ENCODE data around the gene RPRD2. TPM values are rescaled to one million over a fixed set of nuclear protein-coding genes. Genes with fewer than 3 reads are reported as not detected.

RPRD2 gene
- total RNA-seq, 1 experiment from 2014 or later, result 36.2 TPM

DNA sequence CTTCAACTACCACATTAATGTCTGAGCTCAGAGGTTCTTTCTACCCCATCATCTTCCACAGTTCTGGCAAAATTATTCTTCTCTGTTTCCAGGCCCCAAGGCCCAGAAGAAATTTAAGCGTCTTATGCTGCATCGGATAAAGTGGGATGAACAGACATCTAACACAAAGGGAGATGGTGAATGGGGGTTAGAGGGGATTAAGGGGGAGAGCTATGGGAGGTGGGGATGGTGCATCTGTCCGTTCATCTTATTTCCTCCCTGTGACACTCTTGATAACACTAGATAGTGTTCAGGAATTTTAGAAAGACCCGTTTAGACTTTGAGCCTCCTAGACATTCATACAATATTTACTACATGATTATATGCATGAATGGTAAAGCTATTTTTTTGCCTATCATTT is 17.6 kb upstream of the RPRD2 start:
- Histone ChIP-seq H2AFZ (no peak overlapping the region), H3K9me2 (ENCODE audit: insufficient read depth) (no peaks in the 10 kb centered on the region), H3K4me1 (replicated peaks; ENCODE audit: insufficient read depth) (no peaks in the 10 kb centered on the region), H3K9me3 (ENCODE audit: insufficient read depth, low read depth) (no peaks in the 10 kb centered on the region), H3K4me2 (no peak overlapping the region), H3K27ac (no peak overlapping the region), H3K79me2 (ENCODE audit: low read depth) (no peaks in the 10 kb centered on the region), H3K27me3 (ENCODE audit: insufficient read depth, low read depth) (no peaks in the 10 kb centered on the region), H3F3A (ENCODE audit: insufficient read depth, low read depth) (peaks cover 12% of the 10 kb centered on the region; the same call in 1 of the 2 replicates), H3K36me3 (ENCODE audit: low read depth) (peaks cover 33% of the 10 kb centered on the region), H3K4me3 (no peak overlapping the region), H4K20me1 (ENCODE audit: insufficient read depth) (no peaks in the 10 kb centered on the region)
- no peak for DNase-seq
- CTCF ChIA-PET, result no interaction called here
- no peak for TF ChIP-seq EZH2 (IDR thresholded peaks at IDR 0.05; ENCODE audit: low read depth)
- TF ChIP-seq CTCF (conservative IDR thresholded peaks at IDR 0.05), result no peak
- BruUV-seq (replicated peaks), result no TSS peak
- POLR2A ChIA-PET (ENCODE audit: unreplicated experiment), result no interaction called here
- intact Hi-C loops (cut with micrococcal nuclease; ENCODE audit: unreplicated experiment), result no loop called here

DNA sequence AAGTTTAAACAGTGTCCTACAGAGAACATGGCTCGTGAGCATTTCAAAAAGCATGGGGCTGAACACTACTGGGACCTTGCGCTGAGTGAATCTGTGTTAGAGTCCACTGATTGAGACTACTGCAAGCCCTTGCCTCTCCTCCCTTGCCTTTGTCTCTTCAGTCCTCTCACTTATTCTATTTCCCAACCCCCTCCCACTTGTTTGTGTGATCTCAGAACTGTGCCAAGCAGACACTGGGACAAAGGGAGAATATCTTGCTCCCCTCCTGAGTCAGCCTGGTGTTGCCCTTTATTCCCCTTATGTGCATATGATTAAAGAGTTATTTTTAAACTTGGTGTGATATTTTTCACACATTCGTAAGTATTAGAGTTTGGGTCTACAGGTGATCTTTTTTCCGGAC is 11.1 kb upstream of the RPRD2 start:
- H3K27me3 ChIP-seq (ENCODE audit: insufficient read depth, low read depth), result no peaks in the 10 kb centered on the region
- BruUV-seq (replicated peaks), result no TSS peak
- ChIA-PET POLR2A (ENCODE audit: unreplicated experiment) (no interaction called here), CTCF (no interaction called here)
- no peak overlapping the region for H2AFZ ChIP-seq
- H4K20me1 ChIP-seq (ENCODE audit: insufficient read depth), result no peaks in the 10 kb centered on the region
- intact Hi-C loops (cut with micrococcal nuclease; ENCODE audit: unreplicated experiment), result no loop called here
- TF ChIP-seq EZH2 (IDR thresholded peaks at IDR 0.05; ENCODE audit: low read depth), result no peak
- TF ChIP-seq CTCF (conservative IDR thresholded peaks at IDR 0.05), result no peak
- peaks cover 14% of the 10 kb centered on the region; the same call in 1 of the 2 replicates for H3F3A ChIP-seq (ENCODE audit: insufficient read depth, low read depth)
- H3K9me3 ChIP-seq (ENCODE audit: insufficient read depth, low read depth), result no peaks in the 10 kb centered on the region
- no peak overlapping the region for H3K4me3 ChIP-seq
- no peak overlapping the region for H3K4me2 ChIP-seq
- H3K79me2 ChIP-seq (ENCODE audit: low read depth), result no peaks in the 10 kb centered on the region
- peaks cover 22% of the 10 kb centered on the region; the same call in 1 of the 2 replicates for H3K36me3 ChIP-seq (ENCODE audit: low read depth)
- H3K9me2 ChIP-seq (ENCODE audit: insufficient read depth), result no peaks in the 10 kb centered on the region; the same call in 1 of the 2 replicates
- H3K27ac ChIP-seq, result no peak overlapping the region
- H3K4me1 ChIP-seq (replicated peaks; ENCODE audit: insufficient read depth), result no peaks in the 10 kb centered on the region
- DNase-seq, result no peak

GRCh38 chr1:150362721-150363425 is 1.1 kb upstream of the RPRD2 start:
- CTCF ChIA-PET, result interaction anchor here (0.6 to 1.1 kb wide), 2 partner anchors 34 to 169 kb away, joined by 4 read pairs; no protein-coding TSS in a partner anchor
- no peaks in the 10 kb centered on the region for H3K9me2 ChIP-seq (ENCODE audit: insufficient read depth)
- peaks cover 15% of the 10 kb centered on the region for H3K4me1 ChIP-seq (replicated peaks; ENCODE audit: insufficient read depth)
- peak overlapping the region; percentile 73 for H3K4me3 ChIP-seq
- peak overlapping the region; percentile 84 for H3K4me2 ChIP-seq
- POLR2A ChIA-PET (ENCODE audit: unreplicated experiment), result interaction anchor here (0.5 to 0.6 kb wide), 2 partner anchors 216 to 1056 kb away, joined by 4 to 7 read pairs; no protein-coding TSS in a partner anchor
- H3K79me2 ChIP-seq (ENCODE audit: low read depth), result peaks cover 34% of the 10 kb centered on the region
- DNase-seq, result no peak
- no peaks in the 10 kb centered on the region for H4K20me1 ChIP-seq (ENCODE audit: insufficient read depth)
- TF ChIP-seq CTCF (conservative IDR thresholded peaks at IDR 0.05) (no peak), EZH2 (IDR thresholded peaks at IDR 0.05; ENCODE audit: low read depth) (no peak)
- peak overlapping the region; percentile 79 for H2AFZ ChIP-seq
- H3K27me3 ChIP-seq (ENCODE audit: insufficient read depth, low read depth), result no peaks in the 10 kb centered on the region
- peak overlapping the region; percentile 94 for H3K27ac ChIP-seq
- no peaks in the 10 kb centered on the region for H3K36me3 ChIP-seq (ENCODE audit: low read depth)
- BruUV-seq (replicated peaks), result TSS peak; percentile 87
- no peaks in the 10 kb centered on the region for H3K9me3 ChIP-seq (ENCODE audit: insufficient read depth, low read depth)
- intact Hi-C loops (cut with micrococcal nuclease; ENCODE audit: unreplicated experiment), result loop anchor here (10.0 kb wide), 1 partner anchor 108 kb away; the partner anchor contains the start of gene CA14
- H3F3A ChIP-seq (ENCODE audit: insufficient read depth, low read depth), result peaks cover 29% of the 10 kb centered on the region
